CD14-positive monocyte (primary cell): Measurements from ENCODE around the gene DOCK3. TPM values are rescaled to one million over a fixed set of nuclear protein-coding genes. Genes with fewer than 3 reads are reported as not detected.

Experiments used
- DNase-seq, 3 donors: peaks; one replicate each; pipeline ENCODE4 v3.0.0-alpha.2; 2011 to 2022
- H2AFZ ChIP-seq: 2 replicates; pipeline ENCODE4 v1.6.0; 2012; ENCODE audit warnings: mild to moderate bottlenecking, low read depth, low read length, inconsistent platforms; ENCODE audit not compliant: insufficient read depth, poor library complexity, severe bottlenecking
- H3K27ac ChIP-seq, 2 donors: 1 replicate in 1 of 2; 2 replicates in 1 of 2; pipeline ENCODE4 v1.5.1; 2012 to 2013; ENCODE audit warnings: low read length in 2 of 2, control low read depth in 1 of 2, inconsistent platforms in 1 of 2, low read depth in 1 of 2, mild to moderate bottlenecking in 1 of 2
- H3K27me3 ChIP-seq, 2 donors: one replicate each; pipeline versions ENCODE4 v1.6.0 to v1.6.1; 2011 to 2013; ENCODE audit warnings: low read length in 2 of 2; ENCODE audit not compliant: control insufficient read depth in 2 of 2, insufficient read depth in 2 of 2
- H3K36me3 ChIP-seq, 2 donors: replicated peaks in 1 of 2; 1 replicate in 1 of 2; 2 replicates in 1 of 2; pipeline versions ENCODE4 v1.5.1 to v1.6.1; 2012 to 2013; ENCODE audit warnings: low read length in 2 of 2, control low read depth in 1 of 2, inconsistent platforms in 1 of 2, mild to moderate bottlenecking in 1 of 2; ENCODE audit not compliant: insufficient read depth in 2 of 2, control insufficient read depth in 1 of 2
- H3K4me1 ChIP-seq, 2 donors: 1 replicate in 1 of 2; 2 replicates in 1 of 2; pipeline versions ENCODE4 v1.5.1 to v1.6.1; 2012 to 2013; ENCODE audit warnings: low read length in 2 of 2, control low read depth in 1 of 2, inconsistent platforms in 1 of 2, mild to moderate bottlenecking in 1 of 2, moderate library complexity in 1 of 2; ENCODE audit not compliant: insufficient read depth in 2 of 2, control insufficient read depth in 1 of 2
- H3K4me2 ChIP-seq: replicated peaks from 2 replicates; pipeline ENCODE3; 2012; ENCODE audit warnings: low read length, moderate library complexity, mild to moderate bottlenecking; ENCODE audit not compliant: poor library complexity, severe bottlenecking; ENCODE audit errors: extremely low read depth
- H3K4me3 ChIP-seq, 3 experiments: fragments of 200-600 bp in 1 of 3; sonication (generic) in 1 of 3; replicated peaks in 1 of 3; 1 replicate in 2 of 3; 2 replicates in 1 of 3; pipeline ENCODE4 v1.5.1; 2011 to 2013; ENCODE audit warnings: low read length in 3 of 3, mild to moderate bottlenecking in 3 of 3, control low read depth in 2 of 3, low read depth in 2 of 3, inconsistent platforms in 1 of 3, moderate library complexity in 1 of 3
- H3K79me2 ChIP-seq: 2 replicates; pipeline ENCODE4 v1.6.0; 2012; ENCODE audit warnings: mild to moderate bottlenecking, control low read depth, inconsistent platforms, low read length, moderate library complexity; ENCODE audit not compliant: insufficient read depth
- H3K9ac ChIP-seq: 2 replicates; pipeline ENCODE4 v1.6.0; 2017; ENCODE audit warnings: low read length, mild to moderate bottlenecking; ENCODE audit not compliant: insufficient read depth, poor library complexity, severe bottlenecking
- H3K9me3 ChIP-seq, 2 donors: replicated peaks in 1 of 2; 1 replicate in 1 of 2; 2 replicates in 1 of 2; pipeline versions ENCODE4 v1.5.1 to v1.6.1; 2012 to 2013; ENCODE audit warnings: low read length in 2 of 2, control low read depth in 1 of 2; ENCODE audit not compliant: control insufficient read depth in 1 of 2, insufficient read depth in 1 of 2
- H4K20me1 ChIP-seq: 2 replicates; pipeline ENCODE4 v1.6.0; 2012; ENCODE audit warnings: mild to moderate bottlenecking, low read length, control low read depth, moderate library complexity; ENCODE audit not compliant: insufficient read depth
- H3K27ac Mint-ChIP-seq, 7 donors: one replicate each; pipeline ENCODE4 v1.8.0; 2020; ENCODE audit warnings: mild to moderate bottlenecking in 7 of 7, mixed read lengths in 7 of 7, moderate library complexity in 6 of 7, inconsistent platforms in 2 of 7
- H3K27me3 Mint-ChIP-seq, 3 donors: one replicate each; pipeline ENCODE4 v1.8.0; 2021 to 2022; ENCODE audit warnings: low read depth in 3 of 3, mild to moderate bottlenecking in 3 of 3, mixed read lengths in 3 of 3, moderate library complexity in 3 of 3, inconsistent platforms in 1 of 3
- H3K36me3 Mint-ChIP-seq, 2 donors: one replicate each; pipeline ENCODE4 v1.8.0; 2020; ENCODE audit warnings: mixed read lengths in 2 of 2, inconsistent platforms in 1 of 2, mild to moderate bottlenecking in 1 of 2
- H3K4me1 Mint-ChIP-seq: one replicate; pipeline ENCODE4 v1.8.0; 2020; ENCODE audit warnings: mild to moderate bottlenecking, mixed read lengths
- H3K4me3 Mint-ChIP-seq, 2 donors: one replicate each; pipeline ENCODE4 v1.8.0; 2020; ENCODE audit warnings: mild to moderate bottlenecking in 2 of 2, mixed read lengths in 2 of 2, moderate library complexity in 1 of 2
- H3K9me3 Mint-ChIP-seq, 7 donors: one replicate each; pipeline ENCODE4 v1.8.0; 2020 to 2022; ENCODE audit warnings: mixed read lengths in 7 of 7, mild to moderate bottlenecking in 6 of 7, moderate library complexity in 6 of 7, inconsistent platforms in 2 of 7
- WGBS: methylation state at CpG from one replicate; pipeline ENCODE4 v1.1.5; 2013; ENCODE audit warnings: missing lambda C conversion rate; ENCODE audit not compliant: insufficient coverage; 5-methylcytosine and 5-hydroxymethylcytosine counted together
- intact Hi-C, 2 donors: fragments of 100-400 bp; cut with micrococcal nuclease; formaldehyde crosslinking; loops; one replicate each; pipeline versions ENCODE4 v1.15.0 to v1.15.1; 2023
- polyA plus RNA-seq, 3 donors: library from polyadenylated mRNA; depleted of rRNA in 1 of 3; unstranded in 2 of 3; stranded (reverse) in 1 of 3; fragments of 300-500 nt in 2 of 3; fragments of >200 nt in 1 of 3; fragmentation: Illumina TruSeq in 2 of 3; gene quantifications; 1 replicate in 2 of 3; 2 replicates in 1 of 3; pipeline ENCODE4 v1.2.3, GENCODE V29; 2012 to 2021
- TF ChIP-seq, protein P1 (sequence below): fragments of 200-600 bp; IDR thresholded peaks from one replicate; pipeline ENCODE4 v1.8.0; 2022; ENCODE audit warnings: antibody characterized with exemption, mild to moderate bottlenecking

The DOCK3 gene
- polyA plus RNA-seq, 3 donors, result 0.03 TPM; not detected in 1

DNA sequence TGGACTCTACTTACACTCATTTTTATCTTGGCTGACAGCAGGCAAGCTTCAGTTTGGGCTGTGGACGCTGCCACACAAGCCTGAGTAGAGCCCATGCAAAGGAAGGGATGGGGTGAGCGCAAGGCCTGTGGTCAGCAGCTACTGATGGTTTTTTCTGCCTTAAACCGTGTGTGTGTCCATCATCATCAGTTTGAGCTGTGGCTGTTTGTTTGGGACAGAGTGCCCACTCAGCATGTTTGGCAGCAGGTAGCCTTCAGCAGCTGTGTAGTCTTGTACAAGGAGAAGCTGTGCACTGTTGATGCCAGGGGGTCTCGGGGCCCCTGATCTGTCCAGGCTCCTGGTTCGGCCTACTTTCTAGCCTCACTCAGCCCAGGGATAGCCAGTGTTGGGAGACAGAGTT, 719.8 kb downstream of the DOCK3 start:
- Mint-ChIP-seq H3K4me3 (no peak overlapping the region), H3K36me3 (peaks cover 49 to 66% of the 10 kb centered on the region in 2 donors), H3K9me3 (peaks cover 0 to 3% (median 0%) of the 10 kb centered on the region in 7 donors), H3K27ac (peak overlapping the region in 4 of 7 donors; percentile 9 to 53 (median 52)), H3K4me1 (peaks cover 41% of the 10 kb centered on the region), H3K27me3 (no peaks in the 10 kb centered on the region)
- H3K27ac ChIP-seq, result peak overlapping the region in 1 of 2 donors; percentile 45
- DNase-seq, result no peak
- H3K4me2 ChIP-seq, result no peak overlapping the region
- intact Hi-C loops, result loop anchor here (5.0 to 10.0 kb wide), 2 partner anchors 103 to 1040 kb away; partner anchors contain the start of genes CYB561D2 (in 1 of the 2), NPRL2 (in 1 of the 2) and TMEM115 (in 1 of the 2)
- H3K27me3 ChIP-seq, result no peaks in the 10 kb centered on the region
- 88% methylated on average over 3 of the region's 5 CpGs for whole genome bisulfite sequencing
- H3K4me1 ChIP-seq, result peaks cover 17 to 24% of the 10 kb centered on the region in 2 donors
- no peak overlapping the region for H2AFZ ChIP-seq
- peaks cover 55% of the 10 kb centered on the region for H3K79me2 ChIP-seq
- H4K20me1 ChIP-seq, result peaks cover 51% of the 10 kb centered on the region
- H3K9ac ChIP-seq, result no peak overlapping the region
- peaks cover 67 to 68% of the 10 kb centered on the region in 2 donors for H3K36me3 ChIP-seq
- TF ChIP-seq, protein P1, sequence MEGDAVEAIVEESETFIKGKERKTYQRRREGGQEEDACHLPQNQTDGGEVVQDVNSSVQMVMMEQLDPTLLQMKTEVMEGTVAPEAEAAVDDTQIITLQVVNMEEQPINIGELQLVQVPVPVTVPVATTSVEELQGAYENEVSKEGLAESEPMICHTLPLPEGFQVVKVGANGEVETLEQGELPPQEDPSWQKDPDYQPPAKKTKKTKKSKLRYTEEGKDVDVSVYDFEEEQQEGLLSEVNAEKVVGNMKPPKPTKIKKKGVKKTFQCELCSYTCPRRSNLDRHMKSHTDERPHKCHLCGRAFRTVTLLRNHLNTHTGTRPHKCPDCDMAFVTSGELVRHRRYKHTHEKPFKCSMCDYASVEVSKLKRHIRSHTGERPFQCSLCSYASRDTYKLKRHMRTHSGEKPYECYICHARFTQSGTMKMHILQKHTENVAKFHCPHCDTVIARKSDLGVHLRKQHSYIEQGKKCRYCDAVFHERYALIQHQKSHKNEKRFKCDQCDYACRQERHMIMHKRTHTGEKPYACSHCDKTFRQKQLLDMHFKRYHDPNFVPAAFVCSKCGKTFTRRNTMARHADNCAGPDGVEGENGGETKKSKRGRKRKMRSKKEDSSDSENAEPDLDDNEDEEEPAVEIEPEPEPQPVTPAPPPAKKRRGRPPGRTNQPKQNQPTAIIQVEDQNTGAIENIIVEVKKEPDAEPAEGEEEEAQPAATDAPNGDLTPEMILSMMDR, result no peak
- no peak overlapping the region for H3K4me3 ChIP-seq
- no peaks in the 10 kb centered on the region for H3K9me3 ChIP-seq

DNA sequence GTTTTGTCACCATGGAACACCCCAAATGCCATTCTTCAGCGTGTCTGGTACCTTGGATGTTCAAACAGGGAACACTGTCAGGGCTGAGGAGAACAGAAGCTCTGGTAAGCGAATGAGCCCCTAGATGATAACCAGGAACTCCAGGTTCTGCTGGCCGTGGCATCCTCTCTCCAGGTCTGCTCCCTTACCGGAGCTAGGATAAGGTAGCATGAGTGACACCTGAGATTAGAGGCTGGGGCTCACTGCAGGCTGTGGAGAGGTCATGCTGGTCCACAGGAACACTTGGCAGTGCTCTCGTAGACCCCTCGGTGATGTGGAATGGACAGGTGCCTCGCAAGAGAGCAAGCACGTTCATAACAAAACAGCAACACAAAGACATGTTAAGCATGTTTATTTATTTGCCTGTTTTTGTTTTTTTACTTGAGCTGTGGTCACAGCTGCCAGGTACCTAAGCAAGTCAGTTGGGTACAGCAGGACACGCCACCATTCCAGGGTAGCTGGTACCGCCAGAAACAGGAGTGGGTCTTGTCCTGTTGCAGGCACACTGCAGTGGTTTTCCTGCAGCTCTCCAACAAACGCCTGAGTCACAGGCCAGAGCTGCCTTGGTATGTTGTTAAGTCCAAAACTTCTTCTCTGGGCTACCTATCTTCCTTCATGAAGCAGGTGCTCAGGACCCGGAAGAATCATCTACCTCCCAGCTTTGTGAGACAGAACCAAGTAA, 720.9 kb downstream of the DOCK3 start:
- peaks cover 44% of the 10 kb centered on the region for H3K4me1 Mint-ChIP-seq

More for the DNA sequence above, 720.9 kb downstream of the DOCK3 start:
- Histone ChIP-seq H3K4me1 (peaks cover 19 to 27% of the 10 kb centered on the region in 2 donors), H2AFZ (no peak overlapping the region), H3K79me2 (peaks cover 51% of the 10 kb centered on the region), H3K4me2 (no peak overlapping the region), H3K27me3 (no peaks in the 10 kb centered on the region), H3K4me3 (no peak overlapping the region), H4K20me1 (peaks cover 41% of the 10 kb centered on the region), H3K9me3 (no peaks in the 10 kb centered on the region), H3K36me3 (peaks cover 73 to 78% of the 10 kb centered on the region in 2 donors), H3K9ac (no peak overlapping the region), H3K27ac (peak overlapping the region in 1 of 2 donors; percentile 40)
- no peak for DNase-seq
- WGBS, result 76% methylated on average over 9 of the region's 12 CpGs
- intact Hi-C loops, result loop anchor here in 1 of 2 donors (10.0 kb wide), 1 partner anchor 1041 kb away; the partner anchor contains the start of genes CYB561D2, NPRL2 and TMEM115
- Mint-ChIP-seq H3K27me3 (peaks cover 0 to 2% (median 0%) of the 10 kb centered on the region in 3 donors), H3K9me3 (peaks cover 0 to 3% (median 0%) of the 10 kb centered on the region in 7 donors), H3K4me3 (no peak overlapping the region), H3K36me3 (peaks cover 56 to 73% of the 10 kb centered on the region in 2 donors), H3K27ac (peak overlapping the region in 6 of 7 donors; percentile 32 to 70 (median 58))
- TF ChIP-seq, protein P1, result no peak
